T-helper 9 cell (primary cell): ENCODE results near the gene OR10G3.
A peak's percentile ranks its signal among the peaks of the same experiment; 100 is the strongest.
"Not testable (repeated sequence)": the region's sequence is repeated elsewhere in the genome, so short reads cannot be mapped to it uniquely, and the experiment has no call there.

Experiments used
- DNase-seq: peaks from one replicate; pipeline ENCODE4 v3.0.0-alpha.2; 2020
- total RNA-seq, 2 donors: gene quantifications; one replicate each; lab custom pipeline; 2026; lab: John Stamatoyannopoulos, UW

OR10G3 gene
- total RNA-seq, result 0 reads per million in 2 donors

- DNase-seq, result no peak
Measured at GRCh38 chr14:21579976-21580375, at the start of gene OR10G3. TSS of gene OR10G3 (minus strand) at chr14:21580076. CDS start at chr14:21570744, 9,332 bp downstream.

- no peak for DNase-seq
Measured at GRCh38 chr14:21626491-21627230, 46.8 kb upstream of the OR10G3 start.

- DNase-seq, result no peak
Measured at GRCh38 chr14:21617614-21618013, 37.7 kb upstream of the OR10G3 start.

GRCh38 chr14:21614240-21614639 is 34.4 kb upstream of the OR10G3 start:
- no peak for DNase-seq

- no peak for DNase-seq
Measured at GRCh38 chr14:21612324-21612723, 32.4 kb upstream of the OR10G3 start.

GRCh38 chr14:21602181-21602580 is 22.3 kb upstream of the OR10G3 start:
- DNase-seq, result not testable (repeated sequence)

- DNase-seq, result no peak
Measured at GRCh38 chr14:21589317-21589716, 9.4 kb upstream of the OR10G3 start.

GRCh38 chr14:21575661-21576060 is 4.2 kb downstream of the OR10G3 start:
- no peak for DNase-seq

- no peak for DNase-seq
Measured at GRCh38 chr14:21572604-21573003, 7.3 kb downstream of the OR10G3 start.

GRCh38 chr14:21558703-21559170 is 21.1 kb downstream of the OR10G3 start:
- DNase-seq, result no peak

- DNase-seq, result peak; percentile 68
Measured at GRCh38 chr14:21557084-21557901, 22.6 kb downstream of the OR10G3 start.

GRCh38 chr14:21556378-21557083 is 23.3 kb downstream of the OR10G3 start:
- DNase-seq, result no peak

- no peak for DNase-seq
Measured at GRCh38 chr14:21553266-21553665, 26.6 kb downstream of the OR10G3 start.

GRCh38 chr14:21544588-21544987 is 35.3 kb downstream of the OR10G3 start:
- DNase-seq, result not testable (repeated sequence)

- no peak for DNase-seq
Measured at GRCh38 chr14:21543963-21544362, 35.9 kb downstream of the OR10G3 start.

- no peak for DNase-seq
Measured at GRCh38 chr14:21543521-21543960, 36.3 kb downstream of the OR10G3 start.

GRCh38 chr14:21541413-21542074 is 38.3 kb downstream of the OR10G3 start:
- no peak for DNase-seq

- DNase-seq, result no peak
Measured at GRCh38 chr14:21539189-21539940, 40.5 kb downstream of the OR10G3 start.

GRCh38 chr14:21537090-21537424 is 42.8 kb downstream of the OR10G3 start:
- DNase-seq, result no peak

- DNase-seq, result no peak
Measured at GRCh38 chr14:21536418-21537089, 43.3 kb downstream of the OR10G3 start.
